ENCODE measurements around the gene NF1. TPM values are rescaled to one million over a fixed set of nuclear protein-coding genes. Genes with fewer than 3 reads are reported as not detected.

Gene NF1
- total RNA-seq, 1 experiment from 2014 or later, result 62.4 TPM

- Mint-ChIP-seq H3K4me3 (ENCODE audit: unreplicated experiment) (no peak overlapping the region), H3K9me3 (ENCODE audit: unreplicated experiment) (no peaks in the 10 kb centered on the region), H3K4me1 (ENCODE audit: low read depth, unreplicated experiment) (no peaks in the 10 kb centered on the region), H3K27me3 (ENCODE audit: insufficient read depth, unreplicated experiment) (peaks cover 13% of the 10 kb centered on the region), H3K27ac (ENCODE audit: unreplicated experiment) (no peak overlapping the region), H3K36me3 (ENCODE audit: insufficient read depth, unreplicated experiment) (no peaks in the 10 kb centered on the region)
- no TSS peak for BruUV-seq (replicated peaks)
- Histone ChIP-seq H3K4me1 (no peaks in the 10 kb centered on the region), H3K27me3 (replicated peaks; ENCODE audit: control insufficient read depth, insufficient read depth, low read length) (peaks cover 2% of the 10 kb centered on the region), H3K4me3 (ENCODE audit: low read depth, low read length) (no peak overlapping the region), H3K36me3 (ENCODE audit: control insufficient read depth, insufficient read depth, low read length) (no peaks in the 10 kb centered on the region), H3K9me3 (no peaks in the 10 kb centered on the region)
- CTCF ChIA-PET, result interaction anchor here (0.9 kb wide), 1 partner anchor 8 kb away, joined by 5 read pairs; no protein-coding TSS in a partner anchor
- DNase-seq, result no peak
- POLR2A ChIA-PET, result interaction anchor here (0.6 kb wide), 1 partner anchor 521 kb away, joined by 3 read pairs; no protein-coding TSS in a partner anchor
- intact Hi-C loops (cut with micrococcal nuclease; ENCODE audit: unreplicated experiment), result no loop called here
- TF ChIP-seq CTCF (IDR thresholded peaks at IDR 0.05; ENCODE audit: insufficient read depth in 1 of 2, low read depth in 1 of 2, low read length in 1 of 2, severe bottlenecking in 1 of 2, unreplicated experiment in 1 of 2), result no peak
Observed at GRCh38 chr17:31397256-31397939, 302.6 kb downstream of the NF1 start.

- Histone ChIP-seq H3K27me3 (replicated peaks; ENCODE audit: control insufficient read depth, insufficient read depth, low read length) (no peaks in the 10 kb centered on the region), H3K9me3 (no peaks in the 10 kb centered on the region), H3K4me1 (no peaks in the 10 kb centered on the region), H3K4me3 (ENCODE audit: low read depth, low read length) (no peak overlapping the region), H3K36me3 (ENCODE audit: control insufficient read depth, insufficient read depth, low read length) (no peaks in the 10 kb centered on the region)
- H3K4me3 Mint-ChIP-seq (ENCODE audit: unreplicated experiment), result no peak overlapping the region
- H3K4me1 Mint-ChIP-seq (ENCODE audit: low read depth, unreplicated experiment), result no peaks in the 10 kb centered on the region
- no peaks in the 10 kb centered on the region for H3K9me3 Mint-ChIP-seq (ENCODE audit: unreplicated experiment)
- intact Hi-C loops (cut with micrococcal nuclease; ENCODE audit: unreplicated experiment), result no loop called here
- CTCF ChIA-PET, result interaction anchor here (0.9 kb wide), 1 partner anchor 10 kb away, joined by 5 read pairs; no protein-coding TSS in a partner anchor
- POLR2A ChIA-PET, result interaction anchor here (0.6 kb wide), 1 partner anchor 523 kb away, joined by 3 read pairs; no protein-coding TSS in a partner anchor
- BruUV-seq (replicated peaks), result no TSS peak
- peak in 1 of 2 experiments; percentile 29 for DNase-seq
- TF ChIP-seq CTCF (IDR thresholded peaks at IDR 0.05; ENCODE audit: insufficient read depth in 1 of 2, low read depth in 1 of 2, low read length in 1 of 2, severe bottlenecking in 1 of 2, unreplicated experiment in 1 of 2), result no peak
- no peaks in the 10 kb centered on the region for H3K36me3 Mint-ChIP-seq (ENCODE audit: insufficient read depth, unreplicated experiment)
- peaks cover 9% of the 10 kb centered on the region for H3K27me3 Mint-ChIP-seq (ENCODE audit: insufficient read depth, unreplicated experiment)
- no peak overlapping the region for H3K27ac Mint-ChIP-seq (ENCODE audit: unreplicated experiment)
Observed at GRCh38 chr17:31398381-31399311, 303.9 kb downstream of the NF1 start.

GRCh38 chr17:31400481-31400950 is 305.7 kb downstream of the NF1 start:
- CTCF ChIA-PET, result no interaction called here
- POLR2A ChIA-PET, result no interaction called here
- BruUV-seq (replicated peaks), result no TSS peak

More at GRCh38 chr17:31400481-31400950, 305.7 kb downstream of the NF1 start:
- H3K36me3 Mint-ChIP-seq (ENCODE audit: insufficient read depth, unreplicated experiment), result no peaks in the 10 kb centered on the region
- H3K27me3 Mint-ChIP-seq (ENCODE audit: insufficient read depth, unreplicated experiment), result peaks cover 6% of the 10 kb centered on the region
- Histone ChIP-seq H3K4me1 (no peaks in the 10 kb centered on the region), H3K9me3 (no peaks in the 10 kb centered on the region), H3K27me3 (replicated peaks; ENCODE audit: control insufficient read depth, insufficient read depth, low read length) (no peaks in the 10 kb centered on the region), H3K36me3 (ENCODE audit: control insufficient read depth, insufficient read depth, low read length) (no peaks in the 10 kb centered on the region), H3K4me3 (ENCODE audit: low read depth, low read length) (no peak overlapping the region)
- TF ChIP-seq CTCF (IDR thresholded peaks at IDR 0.05; ENCODE audit: insufficient read depth in 1 of 2, low read depth in 1 of 2, low read length in 1 of 2, severe bottlenecking in 1 of 2, unreplicated experiment in 1 of 2), result no peak
- intact Hi-C loops (cut with micrococcal nuclease; ENCODE audit: unreplicated experiment), result no loop called here
- no peak for DNase-seq
- H3K27ac Mint-ChIP-seq (ENCODE audit: unreplicated experiment), result no peak overlapping the region
- H3K4me3 Mint-ChIP-seq (ENCODE audit: unreplicated experiment), result no peak overlapping the region
- H3K9me3 Mint-ChIP-seq (ENCODE audit: unreplicated experiment), result no peaks in the 10 kb centered on the region
- no peaks in the 10 kb centered on the region for H3K4me1 Mint-ChIP-seq (ENCODE audit: low read depth, unreplicated experiment)

All from Caco-2 (cell line).